WTC11 (cell line): ENCODE results near the gene ZNRF3. TPM values are rescaled to one million over a fixed set of nuclear protein-coding genes. Genes with fewer than 3 reads are reported as not detected.

Source experiments
- ATAC-seq: fragments of 200-7000 bp; cut with Tn5 transposase; 2 replicates; pipeline ENCODE4 v1.10.0; 2021; ENCODE audit warnings: mild to moderate bottlenecking, moderate library complexity
- CTCF ChIA-PET: fragments of 300-600 bp; sonication (Branson Sonifier 250); formaldehyde crosslinking; loops from one replicate; lab custom pipeline; 2021; ENCODE audit warnings: antibody characterized with exemption; lab: Charles Lee
- POLR2A ChIA-PET: fragments of 350-600 bp; sonication (Branson Sonifier 250); formaldehyde crosslinking; loops from one replicate; lab custom pipeline; 2021; ENCODE audit warnings: antibody characterized with exemption; lab: Charles Lee
- DNase-seq: peaks from one replicate; pipeline ENCODE4 v3.0.0; 2021; ENCODE audit warnings: low spot score
- H3K27ac Mint-ChIP-seq: 2 replicates; pipeline ENCODE4 v1.8.0; 2021; ENCODE audit warnings: mixed read lengths
- H3K27me3 Mint-ChIP-seq: 2 replicates; pipeline ENCODE4 v1.8.0; 2021; ENCODE audit warnings: low read depth, mild to moderate bottlenecking, moderate library complexity, mixed read lengths
- H3K36me3 Mint-ChIP-seq: 2 replicates; pipeline ENCODE4 v1.8.0; 2021; ENCODE audit warnings: mixed read lengths
- H3K4me1 Mint-ChIP-seq: 2 replicates; pipeline ENCODE4 v1.8.0; 2022; ENCODE audit warnings: mixed read lengths
- H3K4me3 Mint-ChIP-seq: 2 replicates; pipeline ENCODE4 v1.8.0; 2021; ENCODE audit warnings: mild to moderate bottlenecking, moderate library complexity, mixed read lengths
- H3K9me3 Mint-ChIP-seq: 2 replicates; pipeline ENCODE4 v1.8.0; 2021; ENCODE audit warnings: mixed read lengths
- ATF3 ChIP-seq: sonication (generic); formaldehyde crosslinking; conservative IDR thresholded peaks from 2 replicates; pipeline ENCODE4 v1.8.1; 2022; ENCODE audit warnings: mild to moderate bottlenecking, missing genetic modification reagents
- CREB1 ChIP-seq: sonication (generic); formaldehyde crosslinking; IDR thresholded peaks from 2 replicates; pipeline ENCODE4 v1.8.0; 2023; ENCODE audit warnings: mild to moderate bottlenecking, missing genetic modification reagents
- E2F5 ChIP-seq: sonication (generic); formaldehyde crosslinking; IDR thresholded peaks from 2 replicates; pipeline ENCODE4 v1.8.1; 2022; ENCODE audit warnings: mild to moderate bottlenecking, moderate library complexity, missing genetic modification reagents
- GTF2I ChIP-seq: fragments of 250-450 bp; sonication (Bioruptor Pico); conservative IDR thresholded peaks from 2 replicates; pipeline ENCODE4 v1.4.0; 2021; ENCODE audit warnings: mild to moderate bottlenecking
- HMGXB4 ChIP-seq: sonication (generic); formaldehyde crosslinking; IDR thresholded peaks from 2 replicates; pipeline ENCODE4 v1.8.1; 2023; ENCODE audit warnings: mild to moderate bottlenecking, moderate library complexity, missing genetic modification reagents
- NR3C1 ChIP-seq: sonication (generic); formaldehyde crosslinking; conservative IDR thresholded peaks from 2 replicates; pipeline ENCODE4 v1.8.1; 2023; ENCODE audit warnings: low read depth, mild to moderate bottlenecking, missing genetic modification reagents
- PRDM15 ChIP-seq: sonication (generic); formaldehyde crosslinking; IDR thresholded peaks from 2 replicates; pipeline ENCODE4 v1.8.0; 2022; ENCODE audit warnings: missing genetic modification reagents
- SP1 ChIP-seq: sonication (generic); formaldehyde crosslinking; conservative IDR thresholded peaks from 2 replicates; pipeline ENCODE4 v1.8.1; 2022; ENCODE audit warnings: missing genetic modification reagents
- TP53 ChIP-seq: sonication (generic); formaldehyde crosslinking; IDR thresholded peaks from 2 replicates; pipeline ENCODE4 v1.8.1; 2023; ENCODE audit warnings: mild to moderate bottlenecking, missing genetic modification reagents
- ZBTB43 ChIP-seq: sonication (generic); formaldehyde crosslinking; IDR thresholded peaks from 2 replicates; pipeline ENCODE4 v1.8.1; 2023; ENCODE audit warnings: mild to moderate bottlenecking, missing genetic modification reagents
- ZNF425 ChIP-seq: fragments of 250-450 bp; sonication (Bioruptor Pico); conservative IDR thresholded peaks from 2 replicates; pipeline ENCODE4 v1.9.0; 2021; ENCODE audit warnings: mild to moderate bottlenecking
- ZNF512 ChIP-seq: sonication (generic); formaldehyde crosslinking; IDR thresholded peaks from 2 replicates; pipeline ENCODE4 v1.8.1; 2022; ENCODE audit warnings: missing genetic modification reagents, borderline replicate concordance
- total RNA-seq: library from RNA; stranded (reverse); gene quantifications from 3 replicates; pipeline ENCODE4 v1.2.3, GENCODE V29; 2021
- TF ChIP-seq, protein P1 (sequence below): sonication (generic); formaldehyde crosslinking; IDR thresholded peaks from 2 replicates; pipeline ENCODE4 v1.8.1; 2022; ENCODE audit warnings: low read depth, mild to moderate bottlenecking, moderate library complexity, missing genetic modification reagents, borderline replicate concordance
- TF ChIP-seq, protein P2 (sequence below): sonication (generic); formaldehyde crosslinking; IDR thresholded peaks from 2 replicates; pipeline ENCODE4 v1.8.0; 2022; ENCODE audit warnings: mild to moderate bottlenecking, missing genetic modification reagents

Gene ZNRF3
- total RNA-seq, 1 experiment from 2014 or later = 25.4 TPM

- no peaks in the 10 kb centered on the region for H3K9me3 Mint-ChIP-seq
- ATAC-seq (peak; percentile 6), DNase-seq (peak; percentile 25)
- ChIA-PET POLR2A (no interaction called here), CTCF (interaction anchor here (0.5 to 2.5 kb wide), 6 partner anchors 10 to 172 kb away, joined by 4 to 21 read pairs (median 6); partner anchors contain the start of gene C22orf31)
- H3K4me1 Mint-ChIP-seq = peaks cover 20% of the 10 kb centered on the region
- H3K4me3 Mint-ChIP-seq = peak within 1 kb of the TSS; percentile 74
- H3K27ac Mint-ChIP-seq = no peak within 1 kb of the TSS
- no peaks in the 10 kb centered on the region for H3K36me3 Mint-ChIP-seq
- peaks cover 65% of the 10 kb centered on the region for H3K27me3 Mint-ChIP-seq
- no peak for TF ChIP-seq ZNF512 (CRISPR knock-in tag)
- TF ChIP-seq SP1 (CRISPR knock-in tag) = peak; percentile 12; the same call in 1 of the 2 replicates
- TF ChIP-seq, all 79 proteins: peak for 1
These were observed 189.7 kb downstream of the ZNRF3 start, which contains the start of gene KREMEN1 for GRCh38 chr22:29072979-29073617. Gene KREMEN1 (plus strand): TSS chr22:29073035. CDS start chr22:29073131, 96 bp downstream.

DNA sequence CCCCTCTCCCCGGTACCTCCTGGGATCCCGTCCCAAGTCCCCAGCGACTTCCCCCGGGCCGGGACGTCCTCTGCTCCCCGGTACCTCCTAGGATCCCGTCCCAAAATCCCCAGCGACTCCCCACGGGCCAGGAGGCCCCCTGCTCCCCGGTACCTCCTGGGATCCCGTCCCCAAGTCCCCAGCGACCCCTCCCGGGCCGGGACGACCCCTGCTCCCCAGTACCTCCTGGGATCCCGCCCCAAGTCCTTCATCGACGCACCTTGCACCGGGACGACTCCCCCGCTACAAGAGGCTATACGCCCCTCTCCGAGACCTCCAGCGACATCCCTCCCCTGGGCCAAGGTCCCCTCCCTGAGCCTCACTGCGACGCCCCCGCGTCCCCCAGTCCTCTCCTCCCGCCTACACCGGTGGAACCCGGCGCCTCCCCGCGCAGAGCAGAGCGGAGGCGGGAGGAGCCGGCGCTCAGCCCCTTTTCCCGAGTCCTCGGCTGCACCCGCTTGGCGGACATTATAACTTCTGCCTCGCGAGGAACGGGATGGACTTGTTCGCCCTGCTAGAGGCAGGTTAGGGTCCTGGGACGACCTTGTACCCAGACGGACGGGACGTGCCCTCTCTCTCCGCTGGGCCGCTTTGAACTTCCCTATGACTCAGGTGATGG, 190.4 kb downstream of the ZNRF3 start:
- Mint-ChIP-seq H3K27me3 (peaks cover 65% of the 10 kb centered on the region), H3K36me3 (no peaks in the 10 kb centered on the region), H3K4me1 (peaks cover 21% of the 10 kb centered on the region), H3K27ac (no peak overlapping the region), H3K4me3 (peak overlapping the region; percentile 74), H3K9me3 (no peaks in the 10 kb centered on the region)
- DNase-seq (peak; percentile 73), ATAC-seq (peak; percentile 31)
- POLR2A ChIA-PET = no interaction called here
- TF ChIP-seq ZBTB43 (CRISPR knock-in tag) = no peak
- no peak for TF ChIP-seq ZNF425 (CRISPR knock-in tag)
- peak; percentile 21; the same call in 1 of the 2 replicates for TF ChIP-seq HMGXB4 (CRISPR knock-in tag)
- 0 out of 2 replicates have a peak, but pooled peaks have one; percentile 22 for TF ChIP-seq TP53 (CRISPR knock-in tag)
- TF ChIP-seq NR3C1 (CRISPR knock-in tag) = 0 out of 2 replicates have a peak, but pooled peaks have one; percentile 36
- TF ChIP-seq CREB1 (CRISPR knock-in tag) = no peak
- no peak for TF ChIP-seq ATF3 (CRISPR knock-in tag)
- TF ChIP-seq, protein P1, sequence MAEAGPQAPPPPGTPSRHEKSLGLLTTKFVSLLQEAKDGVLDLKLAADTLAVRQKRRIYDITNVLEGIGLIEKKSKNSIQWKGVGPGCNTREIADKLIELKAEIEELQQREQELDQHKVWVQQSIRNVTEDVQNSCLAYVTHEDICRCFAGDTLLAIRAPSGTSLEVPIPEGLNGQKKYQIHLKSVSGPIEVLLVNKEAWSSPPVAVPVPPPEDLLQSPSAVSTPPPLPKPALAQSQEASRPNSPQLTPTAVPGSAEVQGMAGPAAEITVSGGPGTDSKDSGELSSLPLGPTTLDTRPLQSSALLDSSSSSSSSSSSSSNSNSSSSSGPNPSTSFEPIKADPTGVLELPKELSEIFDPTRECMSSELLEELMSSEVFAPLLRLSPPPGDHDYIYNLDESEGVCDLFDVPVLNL (CRISPR knock-in tag) = no peak
- no peak for TF ChIP-seq ZNF512 (CRISPR knock-in tag)
- no peak for TF ChIP-seq GTF2I (CRISPR knock-in tag)
- TF ChIP-seq E2F5 (CRISPR knock-in tag) = no peak
- TF ChIP-seq, protein P2, sequence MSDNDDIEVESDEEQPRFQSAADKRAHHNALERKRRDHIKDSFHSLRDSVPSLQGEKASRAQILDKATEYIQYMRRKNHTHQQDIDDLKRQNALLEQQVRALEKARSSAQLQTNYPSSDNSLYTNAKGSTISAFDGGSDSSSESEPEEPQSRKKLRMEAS (CRISPR knock-in tag) = peak; percentile 34; the same call in 1 of the 2 replicates
- peak; percentile 93 for TF ChIP-seq PRDM15 (CRISPR knock-in tag)
- CTCF ChIA-PET = interaction anchor here (3.0 kb wide), 1 partner anchor 80 kb away, joined by 10 read pairs; no protein-coding TSS in a partner anchor
